B cell (primary cell): ENCODE data around the gene LCE1F. TPM values are rescaled to one million over a fixed set of nuclear protein-coding genes. Genes with fewer than 3 reads are reported as not detected.

Experiments used
- ATAC-seq: fragments of 200-7000 bp; cut with Tn5 transposase; one replicate; pipeline ENCODE4 v1.10.0; 2021; ENCODE audit warnings: low read depth, mild to moderate bottlenecking, moderate number of reproducible peaks, moderate library complexity
- CTCF ChIA-PET: fragments of 350-600 bp; sonication (Branson Sonifier 250); formaldehyde crosslinking; loops from one replicate; lab custom pipeline; 2021; ENCODE audit warnings: antibody characterized with exemption, inconsistent platforms; lab: Charles Lee
- POLR2A ChIA-PET: fragments of 350-600 bp; sonication (Branson Sonifier 250); formaldehyde crosslinking; loops from one replicate; lab custom pipeline; 2021; ENCODE audit warnings: antibody characterized with exemption; lab: Charles Lee
- DNase-seq: peaks from one replicate; pipeline ENCODE4 v3.0.0; 2013
- H2AFZ ChIP-seq: 2 replicates; pipeline ENCODE4 v1.6.1; 2012; ENCODE audit warnings: mild to moderate bottlenecking, low read depth, low read length; ENCODE audit not compliant: insufficient read depth, poor library complexity, severe bottlenecking
- H3K27ac ChIP-seq, 2 donors: 1 replicate in 1 of 2; 2 replicates in 1 of 2; pipeline ENCODE4 v1.5.1; 2012 to 2013; ENCODE audit warnings: low read length in 2 of 2, mild to moderate bottlenecking in 2 of 2, moderate library complexity in 1 of 2
- H3K27me3 ChIP-seq, 4 experiments: fragments of 200-600 bp in 1 of 4; sonication (generic) in 1 of 4; replicated peaks in 1 of 4; 1 replicate in 2 of 4; 2 replicates in 2 of 4; pipeline versions ENCODE4 v1.6.1 to v1.7.0; 2013 to 2016; ENCODE audit warnings: low read length in 3 of 4, mild to moderate bottlenecking in 2 of 4, mixed read lengths in 1 of 4, moderate library complexity in 1 of 4; ENCODE audit not compliant: insufficient read depth in 4 of 4, control insufficient read depth in 3 of 4; ENCODE audit errors: control extremely low read depth in 1 of 4
- H3K36me3 ChIP-seq, 2 experiments: replicated peaks in 1 of 2; 1 replicate in 1 of 2; 2 replicates in 1 of 2; pipeline versions ENCODE4 v1.6.1 to v1.7.1; 2013; ENCODE audit warnings: low read length in 1 of 2; ENCODE audit not compliant: insufficient read depth in 2 of 2, control insufficient read depth in 1 of 2; ENCODE audit errors: control extremely low read depth in 1 of 2, extremely low read depth in 1 of 2
- H3K4me1 ChIP-seq, 2 donors: fragments of 200-600 bp in 1 of 2; sonication (generic) in 1 of 2; 1 replicate in 1 of 2; 2 replicates in 1 of 2; pipeline versions ENCODE4 v1.5.1 to v1.6.1; 2013 to 2017; ENCODE audit warnings: low read length in 2 of 2; ENCODE audit not compliant: control insufficient read depth in 2 of 2, insufficient read depth in 2 of 2
- H3K4me2 ChIP-seq: replicated peaks from 2 replicates; pipeline ENCODE3; 2012; ENCODE audit warnings: mild to moderate bottlenecking, low read depth, low read length; ENCODE audit not compliant: poor library complexity, severe bottlenecking
- H3K4me3 ChIP-seq, 5 experiments: fragments of 200-600 bp in 1 of 5; sonication (generic) in 1 of 5; 1 replicate in 3 of 5; 2 replicates in 2 of 5; pipeline versions ENCODE4 v1.5.1 to v1.7.0; 2011 to 2016; ENCODE audit warnings: low read length in 4 of 5, mild to moderate bottlenecking in 4 of 5, low read depth in 2 of 5, control low read depth in 1 of 5, moderate library complexity in 1 of 5; ENCODE audit not compliant: insufficient read depth in 1 of 5; ENCODE audit errors: control extremely low read depth in 1 of 5, extremely low read depth in 1 of 5
- H3K79me2 ChIP-seq: fragments of 200-600 bp; sonication (generic); one replicate; pipeline ENCODE4 v1.6.0; 2016; ENCODE audit warnings: low read length; ENCODE audit not compliant: control insufficient read depth, insufficient read depth
- H3K9ac ChIP-seq: fragments of 200-600 bp; sonication (generic); 2 replicates; pipeline ENCODE4 v1.6.1; 2017; ENCODE audit warnings: mild to moderate bottlenecking, low read length, moderate library complexity
- H3K9me3 ChIP-seq, 3 donors: one replicate each; pipeline versions ENCODE4 v1.6.1 to v1.7.1; 2013; ENCODE audit warnings: low read length in 2 of 3; ENCODE audit not compliant: control insufficient read depth in 2 of 3, insufficient read depth in 1 of 3; ENCODE audit errors: control extremely low read depth in 1 of 3
- H4K20me1 ChIP-seq: 2 replicates; pipeline ENCODE4 v1.6.0; 2012; ENCODE audit warnings: mild to moderate bottlenecking, low read length; ENCODE audit not compliant: insufficient read depth, control insufficient read depth, poor library complexity, severe bottlenecking
- H3K27ac Mint-ChIP-seq: one replicate; pipeline ENCODE4 v1.8.0; 2021; ENCODE audit warnings: mixed read lengths
- H3K27me3 Mint-ChIP-seq: one replicate; pipeline ENCODE4 v1.8.0; 2021; ENCODE audit warnings: mixed read lengths
- H3K4me1 Mint-ChIP-seq: one replicate; pipeline ENCODE4 v1.8.0; 2021; ENCODE audit warnings: mixed read lengths
- H3K4me3 Mint-ChIP-seq: one replicate; pipeline ENCODE4 v1.8.0; 2021; ENCODE audit warnings: mixed read lengths
- H3K9me3 Mint-ChIP-seq: one replicate; pipeline ENCODE4 v1.8.0; 2022; ENCODE audit warnings: mixed read lengths; ENCODE audit not compliant: insufficient read depth
- CTCF ChIP-seq: fragments of 200-600 bp; IDR thresholded peaks from one replicate; pipeline ENCODE4 v1.8.0; 2022; ENCODE audit warnings: antibody characterized with exemption, mild to moderate bottlenecking
- EZH2 ChIP-seq: IDR thresholded peaks from 2 replicates; pipeline ENCODE4 v1.6.1; 2012; ENCODE audit warnings: borderline replicate concordance, low read depth, mild to moderate bottlenecking, moderate library complexity, low read length; ENCODE audit not compliant: insufficient read depth, poor library complexity, severe bottlenecking
- whole genome bisulfite sequencing: methylation state at CpG from one replicate; pipeline ENCODE4 v1.1.5; 2013; ENCODE audit warnings: missing lambda C conversion rate; ENCODE audit not compliant: insufficient coverage; 5-methylcytosine and 5-hydroxymethylcytosine counted together
- intact Hi-C: fragments of 100-400 bp; cut with micrococcal nuclease; formaldehyde crosslinking; loops from one replicate; pipeline ENCODE4 v1.10.0; 2022
- polyA plus RNA-seq: library from polyadenylated mRNA; depleted of rRNA; stranded (reverse); fragments of >200 nt; gene quantifications from 2 replicates; pipeline ENCODE4 v1.2.3, GENCODE V29; 2012
- total RNA-seq, 2 donors: library from RNA; stranded (reverse); fragments of 120-200 nt in 1 of 2; gene quantifications; 1 replicate in 1 of 2; 2 replicates in 1 of 2; pipeline versions ENCODE4 v1.2.3 to v1.2.4, GENCODE V29; 2013 to 2022

Gene LCE1F
- total and polyA plus RNA-seq, 2 donors (not counting 1 experiment from before 2014, with no cell fraction given), result not detected

DNA sequence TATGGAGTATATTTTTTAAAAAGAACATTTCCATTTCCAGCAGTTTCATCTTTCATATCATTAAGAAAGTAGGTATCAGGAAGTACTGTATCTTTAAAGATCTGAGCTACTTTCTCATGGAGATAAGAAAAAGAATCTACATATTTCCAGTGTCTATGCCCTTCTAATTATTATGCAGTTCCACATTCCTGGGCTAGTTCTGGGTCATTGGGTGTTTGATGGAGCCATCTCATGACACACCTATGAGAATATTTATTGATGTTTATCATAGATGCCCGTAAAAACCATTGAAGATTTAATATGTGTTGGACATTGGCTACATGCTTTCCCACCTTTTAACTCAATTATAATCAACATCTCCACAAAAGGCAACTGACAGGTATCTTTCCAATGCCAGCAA lies 46.0 kb upstream of the LCE1F start:
- DNase-seq, result no peak
- H3K27ac ChIP-seq, result no peak overlapping the region
- H3K36me3 ChIP-seq, result no peaks in the 10 kb centered on the region
- no peak overlapping the region for H3K9ac ChIP-seq
- no peaks in the 10 kb centered on the region for H3K9me3 ChIP-seq
- intact Hi-C loops, result no loop called here
- no peak overlapping the region for H3K27ac Mint-ChIP-seq
- H3K9me3 Mint-ChIP-seq, result no peaks in the 10 kb centered on the region
- no CpG with 5 or more reads among the region's 1 CpG for WGBS
- CTCF ChIA-PET, result no interaction called here
- POLR2A ChIA-PET, result no interaction called here
- H3K4me3 ChIP-seq, result no peak overlapping the region
- no peaks in the 10 kb centered on the region for H3K79me2 ChIP-seq
- peaks cover 26% of the 10 kb centered on the region for H3K27me3 Mint-ChIP-seq
- TF ChIP-seq EZH2, result no peak
- no peak for TF ChIP-seq CTCF
- no peaks in the 10 kb centered on the region for H3K4me1 ChIP-seq
- no peaks in the 10 kb centered on the region for H3K27me3 ChIP-seq
- no peak overlapping the region for H3K4me2 ChIP-seq
- no peaks in the 10 kb centered on the region for H3K4me1 Mint-ChIP-seq
- H3K4me3 Mint-ChIP-seq, result no peak overlapping the region
- ATAC-seq, result no peak
- no peaks in the 10 kb centered on the region for H4K20me1 ChIP-seq
- H2AFZ ChIP-seq, result no peak overlapping the region

- ATAC-seq (no peak), DNase-seq (no peak)
- peaks cover 28% of the 10 kb centered on the region for H3K27me3 Mint-ChIP-seq
- CTCF ChIA-PET, result interaction anchor here (0.6 kb wide), 1 partner anchor 872 kb away, joined by 3 read pairs; no protein-coding TSS in a partner anchor
- Histone ChIP-seq H4K20me1 (no peaks in the 10 kb centered on the region), H3K9me3 (no peaks in the 10 kb centered on the region), H3K36me3 (no peaks in the 10 kb centered on the region), H2AFZ (no peak overlapping the region), H3K9ac (no peak overlapping the region), H3K79me2 (no peaks in the 10 kb centered on the region), H3K27ac (no peak overlapping the region), H3K4me3 (no peak overlapping the region), H3K27me3 (peaks cover 0 to 5% (median 2%) of the 10 kb centered on the region in 4 experiments), H3K4me2 (no peak overlapping the region), H3K4me1 (no peaks in the 10 kb centered on the region)
- H3K9me3 Mint-ChIP-seq, result no peaks in the 10 kb centered on the region
- no peaks in the 10 kb centered on the region for H3K4me1 Mint-ChIP-seq
- intact Hi-C loops, result no loop called here
- no peak for TF ChIP-seq CTCF
- no peak for TF ChIP-seq EZH2
- no CpG with 5 or more reads among the region's 1 CpG for WGBS
- no peak overlapping the region for H3K27ac Mint-ChIP-seq
- no peak overlapping the region for H3K4me3 Mint-ChIP-seq
- POLR2A ChIA-PET, result no interaction called here
Measured at GRCh38 chr1:152735648-152736047, 39.3 kb upstream of the LCE1F start.
